Kidney (tissue), 14 donors: Measurements from ENCODE around the gene SFXN2. TPM values are rescaled to one million over a fixed set of nuclear protein-coding genes. Genes with fewer than 3 reads are reported as not detected.
"Not testable (repeated sequence)": the region's sequence is repeated elsewhere in the genome, so short reads cannot be mapped to it uniquely, and the experiment has no call there.

Experiments
- DNase-seq, 5 donors: peaks; one replicate each; pipeline ENCODE4 v3.0.0-alpha.2; 2013 to 2020
- FAIRE-seq: peaks from 2 replicates; lab custom pipeline; 2012; peaks lifted over from hg19 to GRCh38; lab: Jason Lieb, UNC
- H3K27ac ChIP-seq, 2 donors: one replicate each; pipeline ENCODE4 v1.7.0; 2013; ENCODE audit warnings: low read depth in 2 of 2, low read length in 2 of 2, inconsistent platforms in 1 of 2
- H3K27me3 ChIP-seq: one replicate; pipeline ENCODE4 v1.7.1; 2013; ENCODE audit warnings: low read length, inconsistent platforms; ENCODE audit not compliant: control insufficient read depth, insufficient read depth
- H3K36me3 ChIP-seq, 3 donors: one replicate each; pipeline versions ENCODE4 v1.7.0 to v1.7.1; 2013; ENCODE audit warnings: low read length in 3 of 3, control low read depth in 1 of 3, inconsistent platforms in 1 of 3; ENCODE audit not compliant: insufficient read depth in 3 of 3, control insufficient read depth in 2 of 3
- H3K4me1 ChIP-seq, 3 donors: one replicate each; pipeline versions ENCODE4 v1.7.0 to v1.7.1; 2013; ENCODE audit warnings: low read length in 3 of 3, inconsistent platforms in 1 of 3, low read depth in 1 of 3; ENCODE audit not compliant: control insufficient read depth in 2 of 3, insufficient read depth in 2 of 3
- H3K4me3 ChIP-seq, 3 donors: one replicate each; pipeline versions ENCODE4 v1.7.0 to v1.8.1; 2013; ENCODE audit warnings: low read length in 3 of 3, control low read depth in 1 of 3, inconsistent platforms in 1 of 3
- H3K9ac ChIP-seq, 3 donors: one replicate each; pipeline versions ENCODE4 v1.7.0 to v1.7.1; 2013; ENCODE audit warnings: low read length in 3 of 3, control low read depth in 1 of 3, inconsistent platforms in 1 of 3
- H3K9me3 ChIP-seq, 3 donors: one replicate each; pipeline versions ENCODE4 v1.7.0 to v1.7.1; 2013; ENCODE audit warnings: low read length in 3 of 3, control low read depth in 1 of 3, inconsistent platforms in 1 of 3; ENCODE audit not compliant: control insufficient read depth in 2 of 3, insufficient read depth in 1 of 3
- intact Hi-C: fragments of 100-400 bp; cut with DNase I; formaldehyde crosslinking; loops from one replicate; pipeline ENCODE4 v1.11.1; 2022
- polyA plus RNA-seq: library from polyadenylated mRNA; stranded (reverse); fragments of 350-450 nt; fragmentation: Illumina TruSeq; extraction: RNeasy Lipid Tissue Mini Kit (QIAGEN cat#74804); gene quantifications from one replicate; pipeline ENCODE4 v1.2.3, GENCODE V29; 2014; ENCODE audit warnings: low read depth, low replicate concordance; ENCODE audit not compliant: insufficient read depth
- total RNA-seq: library from RNA; stranded (reverse); fragmentation: NEBNext Ultra II Directional; extraction: Animal tissue kit (Norgen Biotek cat#: 25700); gene quantifications from one replicate; pipeline ENCODE4 v1.2.1, GENCODE V29; 2021
- TF ChIP-seq, protein P1 (sequence below): IDR thresholded peaks from 3 replicates; pipeline ENCODE4 v1.5.1; 2012; ENCODE audit warnings: mild to moderate bottlenecking, moderate library complexity, borderline replicate concordance; ENCODE audit not compliant: insufficient read depth; ENCODE audit errors: extremely low read depth
- donor health status: control.
- donor health status: control.
- donor health status: control.
- donor health status: control.
- donor health status: control.
- donor health status: DM: yes; HTN: yes; CAD: no.
- donor health status: Normal renal cell carcinoma (clear cell type).

Gene SFXN2
- total and polyA plus RNA-seq, 2 donors from 2014 or later: 17.3 to 72.1 TPM

DNA sequence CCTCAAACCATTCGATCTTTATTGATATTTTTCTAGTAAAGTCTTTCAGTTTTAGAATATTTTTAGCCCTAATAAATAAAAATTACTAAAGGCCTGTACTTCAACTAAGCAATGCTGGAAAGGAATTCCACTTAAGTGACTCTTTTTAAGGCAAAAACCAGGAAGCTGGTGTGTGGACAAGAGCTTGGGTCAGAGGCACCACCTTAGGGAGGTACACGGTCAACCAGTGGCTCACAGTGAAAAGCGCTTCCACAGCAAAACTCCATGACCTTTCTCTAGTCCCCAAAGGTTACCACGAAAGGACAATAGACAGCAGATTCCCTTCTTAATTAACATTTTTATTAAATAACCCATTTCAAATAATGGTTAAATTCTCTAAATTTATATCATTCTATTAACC is 31.5 kb upstream of the SFXN2 start:
- Histone ChIP-seq H3K36me3 (peaks cover 0 to 8% (median 6%) of the 10 kb centered on the region in 3 donors), H3K4me3 (no peak overlapping the region), H3K27me3 (no peaks in the 10 kb centered on the region), H3K9ac (no peak overlapping the region), H3K9me3 (no peaks in the 10 kb centered on the region), H3K4me1 (peaks cover 12 to 19% (median 18%) of the 10 kb centered on the region in 3 donors), H3K27ac (no peak overlapping the region)
- DNase-seq (no peak), FAIRE-seq (no peak)
- TF ChIP-seq, protein P1, sequence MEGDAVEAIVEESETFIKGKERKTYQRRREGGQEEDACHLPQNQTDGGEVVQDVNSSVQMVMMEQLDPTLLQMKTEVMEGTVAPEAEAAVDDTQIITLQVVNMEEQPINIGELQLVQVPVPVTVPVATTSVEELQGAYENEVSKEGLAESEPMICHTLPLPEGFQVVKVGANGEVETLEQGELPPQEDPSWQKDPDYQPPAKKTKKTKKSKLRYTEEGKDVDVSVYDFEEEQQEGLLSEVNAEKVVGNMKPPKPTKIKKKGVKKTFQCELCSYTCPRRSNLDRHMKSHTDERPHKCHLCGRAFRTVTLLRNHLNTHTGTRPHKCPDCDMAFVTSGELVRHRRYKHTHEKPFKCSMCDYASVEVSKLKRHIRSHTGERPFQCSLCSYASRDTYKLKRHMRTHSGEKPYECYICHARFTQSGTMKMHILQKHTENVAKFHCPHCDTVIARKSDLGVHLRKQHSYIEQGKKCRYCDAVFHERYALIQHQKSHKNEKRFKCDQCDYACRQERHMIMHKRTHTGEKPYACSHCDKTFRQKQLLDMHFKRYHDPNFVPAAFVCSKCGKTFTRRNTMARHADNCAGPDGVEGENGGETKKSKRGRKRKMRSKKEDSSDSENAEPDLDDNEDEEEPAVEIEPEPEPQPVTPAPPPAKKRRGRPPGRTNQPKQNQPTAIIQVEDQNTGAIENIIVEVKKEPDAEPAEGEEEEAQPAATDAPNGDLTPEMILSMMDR: no peak
- intact Hi-C loops: no loop called here

DNA sequence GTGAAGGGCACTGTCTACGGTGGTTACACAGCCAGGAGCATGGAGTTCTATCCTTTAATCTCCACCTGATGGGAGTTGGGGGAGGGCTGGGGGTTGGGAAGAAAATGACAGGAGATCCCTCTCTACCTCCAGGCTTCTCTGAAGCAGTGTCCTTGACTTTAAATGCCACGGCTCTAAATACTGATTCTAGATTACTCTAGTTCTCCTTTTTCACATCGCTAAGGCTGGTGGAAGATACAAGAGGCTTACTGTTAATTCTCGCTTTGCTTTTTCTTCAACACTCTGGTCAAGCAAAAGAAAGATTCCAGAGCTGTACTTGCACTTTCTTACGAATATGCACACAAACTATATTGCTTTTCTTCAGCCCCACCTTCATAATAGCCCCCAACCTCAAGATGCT is 30.7 kb upstream of the SFXN2 start:
- Histone ChIP-seq H3K27me3 (no peaks in the 10 kb centered on the region), H3K4me3 (no peak overlapping the region), H3K4me1 (peaks cover 5 to 11% (median 10%) of the 10 kb centered on the region in 3 donors), H3K9me3 (no peaks in the 10 kb centered on the region), H3K36me3 (peaks cover 0 to 8% (median 6%) of the 10 kb centered on the region in 3 donors), H3K9ac (no peak overlapping the region), H3K27ac (no peak overlapping the region)
- no peak for DNase-seq
- TF ChIP-seq, protein P1: no peak
- FAIRE-seq: no peak
- intact Hi-C loops: no loop called here

DNA sequence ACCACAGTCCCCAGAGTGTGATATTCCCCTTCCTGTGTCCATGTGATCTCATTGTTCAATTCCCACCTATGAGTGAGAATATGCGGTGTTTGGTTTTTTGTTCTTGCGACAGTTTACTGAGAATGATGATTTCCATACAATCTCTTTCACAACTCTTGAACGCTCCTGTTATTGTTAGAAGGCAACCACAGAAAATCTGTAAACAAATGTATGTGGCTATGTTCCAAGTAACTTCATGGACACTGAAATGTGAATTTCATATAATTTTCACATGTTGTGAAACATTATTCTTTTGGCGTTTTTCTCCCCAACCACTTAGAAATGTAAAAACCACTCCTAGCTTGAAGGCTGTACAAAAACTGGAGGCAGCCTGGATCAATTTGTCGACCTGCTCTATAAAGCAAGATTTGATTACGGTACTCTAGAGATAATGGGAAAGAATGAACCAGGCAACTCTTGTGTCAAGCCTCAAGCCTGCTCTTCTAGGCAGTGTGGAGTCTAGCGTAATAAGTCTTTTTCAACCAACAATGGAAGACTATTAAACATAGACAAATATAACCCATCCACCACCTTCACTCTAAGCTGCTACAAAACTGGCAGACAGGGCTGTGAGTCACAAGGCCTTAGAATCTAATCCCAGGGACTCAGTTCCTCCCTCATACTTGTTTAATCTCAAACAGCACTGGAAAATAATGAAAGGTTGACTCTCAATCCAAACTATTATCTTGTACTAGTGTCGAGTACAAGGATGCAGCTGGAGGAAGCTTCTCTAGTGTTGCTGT is 23.0 kb upstream of the SFXN2 start:
- Histone ChIP-seq H3K36me3 (peaks cover 0 to 2% (median 0%) of the 10 kb centered on the region in 3 donors), H3K9ac (no peak overlapping the region), H3K9me3 (no peaks in the 10 kb centered on the region), H3K27ac (no peak overlapping the region), H3K4me1 (no peaks in the 10 kb centered on the region), H3K27me3 (no peaks in the 10 kb centered on the region), H3K4me3 (no peak overlapping the region)
- intact Hi-C loops: no loop called here
- FAIRE-seq (no peak), DNase-seq (no peak)
- TF ChIP-seq, protein P1: no peak

- Histone ChIP-seq H3K36me3 (peaks cover 3 to 11% (median 8%) of the 10 kb centered on the region in 3 donors), H3K27ac (peak overlapping the region in 1 of 2 donors; percentile 20)
- H3K9me3 ChIP-seq, H3K27me3 ChIP-seq, FAIRE-seq, intact Hi-C loops, H3K4me1 ChIP-seq, H3K4me3 ChIP-seq, H3K9ac ChIP-seq: not testable (repeated sequence)
- peak in 1 of 5 donors; percentile 25 for DNase-seq
These were observed 19.0 kb upstream of the SFXN2 start for GRCh38 chr10:102695401-102695800.
